HG03354 (cell line): ENCODE measurements around the gene SNW1.
"Not testable (repeated sequence)": the region's sequence is repeated elsewhere in the genome, so short reads cannot be mapped to it uniquely, and the experiment has no call there.

Experiments
- ATAC-seq: cut with Tn5 transposase; IDR thresholded peaks from one replicate; pipeline ENCODE4 v1.9.1; 2021; ENCODE audit warnings: mild to moderate bottlenecking; ENCODE audit not compliant: unreplicated experiment, poor library complexity, severe bottlenecking

SNW1 gene

GRCh38 chr14:77752799-77753516, 8.0 kb downstream of the SNW1 start:
- no peak for ATAC-seq

- ATAC-seq, result no peak
Observed at GRCh38 chr14:77752266-77752665, 8.7 kb downstream of the SNW1 start.

- ATAC-seq, result not testable (repeated sequence)
Observed at GRCh38 chr14:77747425-77747824, 13.5 kb downstream of the SNW1 start.

- no peak for ATAC-seq
Observed at GRCh38 chr14:77746064-77746702, 14.8 kb downstream of the SNW1 start.

GRCh38 chr14:77741438-77741837, 19.5 kb downstream of the SNW1 start:
- no peak for ATAC-seq

- no peak for ATAC-seq
Observed at GRCh38 chr14:77738559-77739250, 22.3 kb downstream of the SNW1 start.

GRCh38 chr14:77730976-77731497, 29.9 kb downstream of the SNW1 start:
- ATAC-seq, result no peak

- ATAC-seq, result no peak
Observed at GRCh38 chr14:77722301-77722700, 38.7 kb downstream of the SNW1 start.

- ATAC-seq, result no peak
Observed at GRCh38 chr14:77721437-77721836, 39.5 kb downstream of the SNW1 start.

- ATAC-seq, result no peak
Observed at GRCh38 chr14:77717608-77718305, 43.2 kb downstream of the SNW1 start.

- no peak for ATAC-seq
Observed at GRCh38 chr14:77714926-77715325, 46.0 kb downstream of the SNW1 start.

- ATAC-seq, result no peak
Observed at GRCh38 chr14:77710364-77710763, 50.6 kb downstream of the SNW1 start.

- ATAC-seq, result no peak
Observed at GRCh38 chr14:77709412-77709811, 51.5 kb downstream of the SNW1 start.

- ATAC-seq, result no peak
Observed at GRCh38 chr14:77708749-77709148, 52.2 kb downstream of the SNW1 start.

- peak; percentile 99 for ATAC-seq
Observed at GRCh38 chr14:77707724-77708408, 53.1 kb downstream of the SNW1 start, which contains the start of the genes ALKBH1 and SLIRP. TSS of gene ALKBH1 (minus strand) at chr14:77708023. CDS start at chr14:77708004, 19 bp downstream. TSS of gene SLIRP (plus strand) at chr14:77708103. CDS start at chr14:77708112, 9 bp downstream.

- ATAC-seq, result peak; percentile 28
Observed at GRCh38 chr14:77707355-77707723, 53.6 kb downstream of the SNW1 start.

GRCh38 chr14:77691259-77691658, 69.7 kb downstream of the SNW1 start:
- ATAC-seq, result no peak

- no peak for ATAC-seq
Observed at GRCh38 chr14:77682158-77682553, 78.8 kb downstream of the SNW1 start.
